NCI-H524 (cell line): ENCODE data around the gene ZMYND8.

ENCODE experiments used
- DNase-seq, 2 experiments: peaks; one replicate each; lab custom pipeline; 2025; lab: John Stamatoyannopoulos, UW

Gene ZMYND8

DNA sequence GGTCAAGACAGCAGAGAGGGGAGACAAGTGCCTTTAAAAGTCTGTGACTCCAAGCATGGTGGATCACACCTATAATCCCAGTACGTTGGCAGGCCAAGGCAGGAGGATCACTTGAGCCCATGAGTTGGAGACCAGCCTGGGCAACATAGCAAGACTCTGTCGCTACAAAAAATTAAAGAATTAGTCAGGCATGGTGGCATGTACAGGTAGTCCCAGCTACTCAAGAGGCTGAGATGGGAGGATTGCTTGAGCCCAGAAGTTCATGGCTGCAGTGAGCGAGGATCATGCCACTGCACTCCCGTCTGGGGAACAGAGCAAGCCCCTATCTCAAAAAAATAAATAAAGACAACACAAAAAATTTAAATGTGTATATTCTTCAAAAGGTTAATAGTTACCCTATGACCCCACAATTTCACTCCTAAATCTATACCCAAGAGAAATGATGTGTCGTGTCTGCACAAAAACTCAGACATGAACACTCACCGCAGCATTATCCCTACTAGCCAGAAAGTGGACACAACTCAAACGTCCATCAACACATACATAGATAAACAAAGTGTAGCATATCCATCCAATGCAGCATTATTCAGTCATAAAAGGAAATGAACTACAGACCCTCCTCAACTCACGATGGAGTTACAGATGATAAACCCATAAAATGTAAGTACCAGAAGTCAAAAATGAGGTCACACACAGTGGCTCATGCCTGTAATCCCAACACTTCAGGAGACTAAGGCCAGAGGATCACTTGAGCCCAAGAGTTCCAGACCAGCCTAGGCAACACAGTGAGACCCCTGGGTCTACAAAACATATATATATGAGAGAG lies 23.9 kb downstream of the ZMYND8 start:
- no peak for DNase-seq

DNA sequence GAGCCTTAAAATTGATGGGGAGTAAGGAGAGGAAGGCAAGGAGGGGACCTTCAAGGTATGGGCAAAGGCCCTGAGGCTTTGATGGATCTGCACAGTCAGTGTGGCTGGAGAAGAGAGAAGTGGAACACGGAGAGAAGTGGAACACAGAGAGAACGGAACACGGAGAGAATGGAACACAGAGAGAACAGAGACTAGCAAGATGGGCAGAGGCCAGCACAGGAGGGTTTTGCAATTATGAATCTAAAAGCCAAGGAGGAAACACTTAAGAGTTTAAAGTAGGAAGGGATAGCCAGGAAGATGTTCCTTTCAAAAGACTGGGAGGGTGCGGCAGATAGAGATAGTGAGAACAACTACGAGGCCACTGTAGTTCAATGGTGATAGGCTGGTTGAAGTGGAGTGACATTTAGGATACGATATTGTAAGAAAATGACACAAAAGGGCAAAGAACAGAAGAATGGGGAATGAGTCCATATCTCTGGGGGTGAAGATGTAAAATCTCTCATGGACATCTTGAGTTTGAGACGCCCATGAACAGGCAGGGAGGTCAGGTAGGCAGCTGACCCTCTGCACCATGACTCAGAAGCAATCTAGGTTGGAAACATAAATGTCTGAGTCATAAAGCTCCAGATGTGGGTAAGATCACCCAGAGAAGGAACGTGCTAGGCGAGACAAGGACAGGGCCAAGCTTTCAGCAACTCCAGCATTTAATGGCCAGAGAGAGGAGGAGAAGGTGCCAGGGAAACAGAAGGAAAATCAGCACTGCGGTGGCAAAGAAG lies 25.4 kb downstream of the ZMYND8 start:
- no peak for DNase-seq

DNA sequence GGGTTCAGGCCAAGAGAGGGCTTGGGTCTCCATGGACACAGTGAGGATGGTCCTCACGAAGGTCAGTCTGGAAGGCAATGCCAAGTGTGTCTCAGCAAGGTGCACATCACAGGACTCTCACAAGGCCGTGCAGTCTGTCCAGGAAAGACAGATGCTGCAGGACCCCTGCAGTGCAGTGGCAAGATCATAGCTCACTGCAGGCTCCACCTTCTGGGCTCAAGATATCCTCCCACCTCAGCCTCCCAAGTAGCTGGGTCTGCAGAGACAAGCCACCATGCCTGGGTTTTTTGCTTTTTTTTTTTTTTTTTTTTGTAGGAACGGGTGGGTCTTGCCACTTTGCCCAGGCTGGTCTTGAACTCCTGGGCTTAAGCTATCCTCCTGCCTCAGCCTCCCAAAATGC lies 26.4 kb downstream of the ZMYND8 start:
- DNase-seq, result peak in 1 of 2 experiments; percentile 16

DNA sequence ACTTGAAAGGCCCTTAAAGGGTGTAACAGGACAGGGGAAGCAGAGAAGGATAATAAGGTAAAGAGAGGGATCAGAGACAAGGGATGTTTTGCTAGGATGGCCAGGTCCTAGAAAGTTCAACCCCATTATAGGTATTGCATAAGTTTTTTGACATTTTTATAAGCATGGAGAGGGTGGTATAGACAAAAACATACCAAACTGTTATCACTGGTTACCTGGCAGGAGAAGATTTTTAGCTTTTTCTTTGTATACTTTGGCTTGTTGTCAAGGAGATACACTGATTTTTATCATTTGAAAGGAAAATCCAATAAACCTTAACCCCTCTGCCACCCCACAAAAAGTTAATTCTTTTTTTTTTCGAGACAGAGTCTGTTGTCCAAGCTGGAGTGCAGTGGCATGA lies 28.4 kb downstream of the ZMYND8 start:
- DNase-seq, result no peak

DNA sequence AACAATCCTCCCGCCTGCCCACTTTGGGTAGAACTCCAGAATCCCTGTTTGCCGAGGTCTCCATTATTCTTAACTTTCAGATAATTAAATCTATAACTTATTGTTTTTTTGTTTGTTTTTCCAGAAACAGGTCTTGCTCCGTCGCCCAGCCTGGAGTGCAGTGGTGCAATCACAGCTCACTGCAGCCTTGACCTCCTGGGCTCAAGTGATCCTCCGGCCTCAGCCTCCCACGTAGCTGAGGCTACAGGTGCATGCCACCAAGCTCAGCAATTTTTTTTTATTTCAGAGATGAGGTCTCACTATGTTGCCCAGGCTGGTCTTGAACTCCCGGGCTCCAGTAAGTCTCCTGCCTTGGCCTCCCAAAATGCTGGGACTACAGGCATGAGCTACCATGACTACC lies 28.8 kb downstream of the ZMYND8 start:
- DNase-seq, result no peak

DNA sequence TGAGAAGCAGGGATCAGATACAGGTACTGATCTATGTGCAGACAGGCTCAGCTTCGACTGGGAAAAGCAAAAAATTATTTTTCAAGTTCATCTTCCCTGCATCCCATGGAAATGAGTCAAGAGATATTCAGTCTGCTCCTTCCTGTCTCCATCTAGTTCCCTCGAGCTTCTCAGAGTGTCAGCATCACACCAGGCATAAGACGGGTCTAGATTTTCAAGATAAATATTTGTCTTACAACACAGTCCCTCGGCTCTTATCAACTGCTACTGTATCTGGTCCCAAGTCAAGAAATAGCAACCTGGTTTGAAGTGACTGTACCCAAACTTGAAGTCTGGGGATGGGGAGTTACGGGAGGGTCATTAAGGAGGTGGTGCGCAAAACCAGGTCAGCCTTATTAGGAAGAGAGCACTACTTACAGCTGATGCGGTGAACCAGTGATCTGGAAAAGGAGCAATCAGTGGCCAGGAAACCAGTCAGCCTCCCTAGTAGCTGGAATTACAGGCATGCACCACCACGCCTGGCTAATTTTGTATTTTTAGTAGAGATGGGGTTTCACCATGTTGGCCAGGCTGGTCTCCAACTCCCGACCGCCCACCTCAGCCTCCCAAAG lies 29.7 kb downstream of the ZMYND8 start:
- no peak for DNase-seq

DNA sequence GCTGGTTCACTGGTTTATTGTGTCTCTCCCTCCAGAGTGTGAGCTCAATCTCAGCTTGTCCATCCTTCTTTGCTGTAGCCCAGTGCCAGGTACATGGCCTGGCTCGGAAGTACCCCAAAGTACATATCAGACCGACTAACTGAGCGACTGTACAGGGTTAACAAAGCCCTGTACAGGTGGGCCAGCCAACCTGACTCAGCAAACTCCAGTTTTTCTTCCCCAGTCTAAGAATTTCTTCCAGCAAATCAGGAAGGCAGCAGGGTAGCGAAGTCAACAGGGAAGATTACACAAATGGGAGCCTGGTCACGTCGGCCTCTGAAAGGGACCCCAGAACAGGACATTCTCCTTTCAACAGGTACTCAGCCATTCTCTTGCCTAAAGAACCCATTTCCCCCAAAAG lies 31.3 kb downstream of the ZMYND8 start:
- DNase-seq, result no peak

DNA sequence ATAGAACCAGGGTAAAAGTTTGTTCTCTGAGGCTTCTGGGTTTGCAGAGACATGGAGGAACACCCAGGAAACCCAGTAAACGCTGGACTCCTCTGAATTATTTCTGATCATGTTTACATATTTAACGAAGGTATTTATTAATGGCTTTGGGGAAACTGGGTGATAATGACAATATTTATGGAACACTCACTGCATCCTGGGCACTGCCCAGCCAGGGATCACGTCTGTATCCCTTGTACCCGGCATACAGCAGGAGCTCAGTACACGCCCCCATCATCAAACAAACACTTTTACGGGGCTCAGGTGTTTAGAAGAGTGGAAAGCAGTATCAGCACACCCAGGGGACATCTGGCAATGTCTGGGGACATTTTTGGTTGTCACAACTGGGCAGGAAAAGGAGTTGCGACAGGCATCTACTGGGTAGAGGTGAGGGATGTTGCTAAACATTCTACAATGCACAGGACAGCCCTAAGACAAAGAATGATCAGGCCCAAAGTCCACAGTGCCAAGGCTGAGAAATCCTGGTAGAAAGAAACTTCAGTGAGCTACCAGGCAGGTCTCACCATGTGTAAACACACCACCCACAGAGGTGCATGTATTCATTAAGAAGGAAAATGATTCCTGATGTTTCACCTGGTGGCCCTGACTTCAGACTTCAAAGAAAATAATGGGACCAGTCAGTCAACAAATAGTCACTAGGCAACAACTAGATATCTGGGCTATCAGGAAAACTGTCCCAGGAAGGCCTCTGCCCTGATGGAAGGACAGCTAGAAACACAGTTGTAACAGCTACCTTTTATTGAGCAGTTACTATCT lies 35.3 kb downstream of the ZMYND8 start:
- DNase-seq, result no peak

DNA sequence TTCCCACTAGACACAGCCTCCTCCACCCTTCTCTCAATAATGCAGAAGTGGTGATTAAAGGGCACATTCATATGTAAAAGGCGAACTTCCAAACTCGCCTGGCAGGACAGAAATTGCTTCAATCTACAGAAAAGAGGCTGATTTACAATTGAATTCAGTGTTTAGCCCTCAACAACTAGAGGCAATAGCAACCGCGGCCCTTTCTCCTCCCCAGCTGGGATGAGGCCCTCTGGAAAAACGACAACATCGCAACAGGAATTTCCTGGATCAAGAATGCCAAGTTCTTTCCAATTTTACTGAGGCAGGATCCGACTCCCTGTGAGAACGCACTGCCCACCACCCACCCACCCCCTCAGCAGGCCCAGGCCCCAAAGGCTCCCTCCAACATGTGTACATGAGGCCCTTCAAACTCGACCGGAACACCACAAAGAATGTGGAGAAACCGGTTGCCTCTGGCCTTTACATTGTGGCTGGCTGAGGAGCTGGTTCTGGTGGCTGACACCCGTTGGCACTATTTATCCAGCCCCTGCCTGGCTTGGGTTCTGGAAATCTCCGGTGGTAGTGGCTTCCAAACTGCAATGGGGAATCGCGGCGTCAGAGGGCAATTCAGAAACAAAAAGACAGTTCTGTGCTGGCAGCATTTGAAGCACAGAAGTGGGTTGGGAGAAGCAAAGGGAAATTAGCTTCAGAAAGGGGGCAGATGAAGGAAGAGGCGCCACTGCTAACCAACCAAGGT lies 36.8 kb downstream of the ZMYND8 start:
- DNase-seq, result no peak

DNA sequence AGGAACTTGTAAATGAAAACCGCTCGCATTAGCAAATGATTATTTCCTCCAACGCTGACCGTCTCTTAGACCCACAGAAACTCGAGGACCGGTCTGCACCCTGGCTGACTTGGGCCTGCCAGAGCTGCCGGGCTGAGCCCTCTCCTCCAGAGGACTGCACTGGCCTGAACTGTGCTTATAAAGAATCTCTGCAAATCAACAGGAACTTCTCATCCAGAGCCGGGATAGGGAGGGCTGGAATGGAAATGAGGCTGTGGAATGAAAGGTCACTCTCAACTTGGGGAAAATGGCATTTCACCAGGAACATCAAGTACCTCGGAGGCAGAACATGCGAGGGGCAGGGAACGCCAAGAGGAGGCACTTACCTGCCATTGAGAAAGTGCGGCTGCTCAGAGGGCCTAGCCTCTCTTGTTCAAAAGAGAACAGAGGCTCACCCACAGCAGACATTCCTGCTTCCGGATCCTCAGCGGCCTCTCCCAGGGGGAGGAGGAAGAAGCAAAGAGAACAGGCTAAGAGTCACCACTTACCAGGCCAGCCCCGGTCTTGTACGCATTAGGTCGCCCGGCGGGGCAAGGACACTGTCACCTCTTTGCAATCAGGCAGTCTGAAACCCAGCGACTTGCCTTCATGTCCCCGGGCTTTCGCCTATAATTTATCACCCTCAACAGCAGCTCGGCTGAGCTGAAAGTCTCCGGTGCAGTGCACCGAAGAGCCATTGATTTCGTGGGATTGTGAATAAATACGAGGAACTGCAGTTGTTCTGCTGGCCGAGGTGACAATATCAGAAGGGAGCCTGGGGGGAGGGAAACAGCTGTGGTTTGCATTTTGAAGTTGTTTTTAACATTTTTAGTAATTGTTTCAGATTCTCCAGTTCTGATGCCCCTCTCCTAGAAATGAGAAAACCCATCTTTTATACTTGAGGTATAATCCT lies 37.6 kb downstream of the ZMYND8 start:
- DNase-seq, result no peak

DNA sequence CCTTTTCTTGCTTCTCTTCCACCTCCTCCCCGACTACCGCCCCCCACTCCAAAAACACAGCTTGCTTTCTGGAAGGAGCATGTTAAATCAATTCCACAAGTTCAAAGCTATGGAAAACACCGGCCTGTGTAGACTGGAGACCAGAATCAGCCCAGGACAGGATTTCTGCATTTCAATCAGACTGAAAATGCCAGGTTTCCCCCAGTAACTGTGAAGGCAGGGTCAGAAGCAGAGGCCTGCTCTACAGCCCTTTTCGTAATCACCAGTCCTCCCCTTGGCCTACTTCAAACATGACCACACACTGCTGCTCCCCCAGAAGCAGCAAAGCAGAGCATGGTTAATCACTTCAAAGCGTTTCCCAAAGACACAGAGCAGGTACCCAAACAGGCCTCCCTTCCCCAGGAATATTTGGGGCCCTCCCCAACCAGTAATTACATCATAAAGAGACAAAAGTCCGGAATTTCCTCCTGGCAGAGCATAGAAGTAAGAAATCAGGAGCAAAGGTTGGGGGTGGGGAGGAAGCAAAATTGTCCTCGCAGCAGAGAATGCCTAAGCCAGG lies 38.4 kb downstream of the ZMYND8 start:
- no peak for DNase-seq

DNA sequence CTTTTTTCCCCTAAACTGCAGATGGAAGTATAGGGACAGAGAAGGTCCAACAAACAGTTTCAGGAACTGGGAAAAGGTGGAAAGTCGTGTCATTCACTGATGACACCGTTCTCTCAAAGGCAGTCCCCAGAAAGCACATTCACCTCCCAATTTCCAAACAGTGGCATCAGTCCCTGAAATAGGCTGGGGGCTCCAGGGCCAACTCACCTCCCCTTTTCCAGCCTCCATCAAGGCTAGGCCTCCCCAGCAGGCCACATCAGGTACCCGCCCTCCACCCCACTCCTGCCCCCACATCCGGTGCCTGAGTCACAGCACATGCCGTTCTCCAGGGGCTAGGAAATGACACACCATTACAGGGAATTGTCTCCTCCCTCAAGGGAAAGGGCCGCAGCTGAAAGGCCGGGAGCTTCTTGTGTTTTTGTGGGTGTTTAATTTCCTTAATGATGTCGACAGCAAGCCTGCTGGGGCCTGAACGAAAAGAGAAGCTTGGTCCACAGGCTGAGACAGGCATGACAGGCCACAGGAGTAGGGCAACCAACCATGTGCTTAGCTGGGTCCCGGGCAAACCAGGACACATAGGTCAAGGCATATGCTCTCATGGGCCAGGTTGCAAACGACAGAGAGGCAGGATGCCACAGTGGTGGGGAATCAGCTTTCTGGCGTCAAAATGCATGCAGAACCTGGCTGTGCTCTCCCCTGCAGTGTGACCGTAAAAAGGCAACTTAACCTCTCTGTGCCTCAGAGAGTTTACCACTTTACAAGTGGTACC lies 39.2 kb downstream of the ZMYND8 start:
- no peak for DNase-seq

DNA sequence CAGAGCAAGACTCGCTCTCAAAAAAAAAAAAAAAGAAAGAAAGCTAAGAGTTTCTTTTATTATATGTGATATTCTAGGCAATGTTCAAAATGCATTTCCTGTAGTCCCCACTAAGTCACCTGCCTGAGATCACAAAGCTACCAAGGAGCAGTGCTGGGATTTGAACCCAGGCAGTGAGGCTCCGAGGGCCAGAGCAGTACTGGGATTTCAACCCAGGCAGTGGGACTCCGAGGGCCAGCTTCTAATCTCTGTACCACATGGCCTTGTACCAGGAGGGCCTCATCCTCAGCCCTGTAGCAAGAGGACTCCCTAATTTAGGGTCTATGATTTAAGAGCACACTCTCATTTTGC lies 39.7 kb downstream of the ZMYND8 start:
- DNase-seq, result no peak

DNA sequence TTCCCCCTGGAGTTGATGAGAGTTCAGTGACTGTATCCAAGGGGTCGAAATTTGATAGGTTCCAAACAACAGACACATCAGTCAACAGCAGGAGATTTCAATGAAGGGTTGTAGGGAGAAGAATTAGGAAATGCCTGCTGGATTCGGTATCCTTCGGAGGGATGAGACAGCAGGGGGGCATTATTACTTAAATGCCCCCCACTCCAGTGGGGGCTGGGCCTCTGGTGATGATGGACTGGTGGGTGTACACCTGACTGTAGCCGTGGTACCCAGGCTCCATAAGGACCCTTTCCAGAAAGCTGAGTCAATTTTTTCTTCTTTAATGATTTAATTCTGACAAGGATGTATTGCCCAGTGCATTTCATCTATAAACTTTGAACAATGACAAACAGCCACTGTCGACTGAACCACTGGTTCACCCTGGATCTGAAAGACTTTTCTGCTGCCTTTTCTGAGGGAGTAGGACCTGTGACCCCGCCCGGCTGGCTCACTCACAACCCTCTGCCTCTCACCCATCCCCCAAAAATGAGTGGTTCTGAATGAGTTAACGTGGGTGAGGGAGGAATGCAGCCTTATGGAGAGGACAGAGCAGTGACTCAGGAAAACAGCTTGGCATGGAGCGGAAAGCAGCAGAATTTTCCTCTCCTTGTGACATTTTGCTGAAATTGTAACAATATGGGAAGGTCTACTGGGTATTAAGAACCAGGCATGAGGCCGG lies 41.0 kb downstream of the ZMYND8 start:
- DNase-seq, result peak; percentile 10 to 37

DNA sequence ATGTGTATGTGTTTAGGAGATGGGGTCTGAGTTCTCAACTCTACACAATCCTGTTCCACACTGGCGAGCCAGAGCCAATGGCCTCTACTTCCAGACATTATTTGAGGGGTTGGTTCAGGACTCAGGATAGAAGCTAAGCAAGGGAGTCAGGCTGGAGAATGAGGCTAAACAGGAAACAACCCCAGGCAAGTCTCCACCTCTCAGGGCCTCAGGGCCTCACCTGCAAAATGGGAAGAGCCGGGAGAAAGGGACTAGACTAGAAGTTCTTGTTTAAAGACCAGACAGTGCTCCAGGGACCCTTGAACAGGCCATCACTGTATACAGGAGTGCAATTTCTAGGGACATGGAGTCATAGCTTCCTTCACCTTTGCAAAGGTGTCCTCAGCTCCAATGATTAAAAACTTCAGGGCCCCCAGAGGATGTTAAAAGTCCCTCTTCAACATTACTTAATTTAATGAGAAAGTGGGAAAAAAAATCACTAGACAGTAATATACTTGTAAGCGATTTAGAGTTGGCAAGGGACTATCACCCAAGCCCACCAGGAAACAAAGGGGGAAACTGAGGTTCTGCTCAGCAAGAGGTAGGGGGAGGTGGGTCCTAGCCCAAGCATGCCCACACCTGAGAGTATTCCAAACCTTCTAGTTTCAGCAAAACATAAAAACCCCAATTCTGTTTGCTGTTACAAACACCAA lies 41.7 kb downstream of the ZMYND8 start:
- no peak for DNase-seq

DNA sequence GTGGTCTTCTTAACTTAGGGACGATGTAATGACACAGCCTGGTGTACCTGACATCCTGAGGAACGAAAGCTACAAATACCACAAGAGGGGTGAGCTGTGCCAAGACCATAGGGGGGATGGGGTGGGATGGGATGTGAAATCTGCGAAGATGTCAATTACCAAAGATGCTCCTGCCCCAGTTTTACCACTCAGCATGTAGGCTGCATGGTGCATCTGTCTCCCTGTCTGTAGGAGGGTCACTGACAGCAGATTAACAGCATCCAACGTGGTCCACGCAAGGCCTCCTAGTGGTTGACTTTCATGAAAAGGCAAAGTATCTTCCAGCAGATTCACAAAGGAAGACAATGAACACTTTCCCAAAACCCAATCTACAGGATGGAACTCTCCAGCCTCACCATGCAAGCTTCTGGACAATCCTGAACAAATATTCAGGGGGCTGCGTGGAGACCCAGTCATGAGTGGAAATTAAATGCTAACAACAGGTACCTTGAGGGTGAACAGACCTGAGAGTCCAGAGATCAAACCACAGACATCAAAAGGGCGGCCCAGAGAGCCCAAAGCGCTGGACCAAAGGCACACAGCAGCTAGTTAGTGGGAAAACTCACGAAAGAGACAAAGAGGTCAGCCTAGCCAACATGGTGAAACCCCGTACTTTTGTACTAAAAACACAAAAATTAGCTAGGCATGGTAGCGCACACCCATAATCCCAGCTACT lies 44.4 kb downstream of the ZMYND8 start:
- no peak for DNase-seq

DNA sequence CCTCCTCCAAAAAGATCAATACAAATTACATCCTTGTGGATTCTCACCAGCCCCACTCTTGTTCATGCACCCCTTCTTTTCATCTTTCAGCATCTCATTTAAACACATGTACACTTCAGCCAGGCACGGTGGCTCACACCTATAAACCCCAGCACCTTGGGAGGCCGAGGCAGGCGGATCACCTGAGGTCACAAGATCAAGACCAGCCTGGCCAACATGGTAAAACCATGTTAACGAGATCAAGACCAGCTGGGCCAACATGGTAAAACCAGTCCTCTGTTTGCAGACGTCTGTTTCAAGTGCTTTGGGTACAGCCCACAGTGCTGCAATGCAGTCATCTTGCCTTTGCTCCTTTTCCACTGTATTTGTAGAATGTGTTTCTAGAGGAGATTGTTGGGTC lies 45.3 kb downstream of the ZMYND8 start:
- DNase-seq, result no peak
